IPS-NIHi7 (cell line): ENCODE measurements around the gene IFNK.

Source experiments
- DNase-seq: peaks from one replicate; pipeline ENCODE4 v3.0.0; 2012; ENCODE audit warnings: mixed read lengths; ENCODE audit errors: extremely low spot score

The IFNK gene

GRCh38 chr9:27573634-27574590 is 49.8 kb downstream of the IFNK start:
- DNase-seq = peak; percentile 94
